Muscle of leg (tissue), 11 donors: ENCODE data around the gene NCS1. TPM values are rescaled to one million over a fixed set of nuclear protein-coding genes. Genes with fewer than 3 reads are reported as not detected.

Source experiments
- DNase-seq: peaks from one replicate; pipeline ENCODE4 v3.0.0; 2013
- H3K27ac ChIP-seq: one replicate; pipeline ENCODE4 v1.5.1; 2013; ENCODE audit warnings: mild to moderate bottlenecking, low read length, control low read depth
- H3K27me3 ChIP-seq: one replicate; pipeline ENCODE4 v1.6.1; 2013; ENCODE audit warnings: low read length; ENCODE audit not compliant: control insufficient read depth, insufficient read depth
- H3K36me3 ChIP-seq: one replicate; pipeline ENCODE4 v1.6.1; 2013; ENCODE audit warnings: low read length; ENCODE audit not compliant: control insufficient read depth, insufficient read depth
- H3K4me1 ChIP-seq: one replicate; pipeline ENCODE4 v1.6.1; 2013; ENCODE audit warnings: low read length; ENCODE audit not compliant: control insufficient read depth, insufficient read depth
- H3K4me3 ChIP-seq: one replicate; pipeline ENCODE4 v1.5.1; 2013; ENCODE audit warnings: low read length, control low read depth
- H3K9me3 ChIP-seq: replicated peaks from 2 replicates; pipeline ENCODE4 v1.6.1; 2013; ENCODE audit warnings: low read depth, low read length; ENCODE audit not compliant: control insufficient read depth
- WGBS: methylation state at CpG from one replicate; pipeline ENCODE4 v1.1.5; 2013; ENCODE audit warnings: missing lambda C conversion rate; ENCODE audit not compliant: insufficient coverage; 5-methylcytosine and 5-hydroxymethylcytosine counted together
- polyA plus RNA-seq, 8 donors: library from polyadenylated mRNA; unstranded; fragments of 120-200 nt; gene quantifications; one replicate each; pipeline versions ENCODE4 v1.2.1 to v1.2.3, GENCODE V29; 2013; ENCODE audit warnings: inconsistent platforms in 1 of 8, low replicate concordance in 1 of 8; ENCODE audit not compliant: insufficient read length in 8 of 8, insufficient read depth in 1 of 8
- total RNA-seq: library from RNA; stranded (reverse); fragments of 120-200 nt; gene quantifications from one replicate; pipeline ENCODE4 v1.2.4, GENCODE V29; 2013

Gene NCS1
- total and polyA plus RNA-seq, 9 donors, result 30.4 to 68.4 (median 60.2) TPM

- no peak for DNase-seq
- WGBS, result 89% methylated on average over 20 of the region's 33 CpGs
- Histone ChIP-seq H3K27me3 (no peaks in the 10 kb centered on the region), H3K4me1 (peaks cover 47% of the 10 kb centered on the region), H3K36me3 (peaks cover 6% of the 10 kb centered on the region), H3K9me3 (no peaks in the 10 kb centered on the region), H3K27ac (peak overlapping the region; percentile 13), H3K4me3 (no peak overlapping the region)
Measured at GRCh38 chr9:130181678-130182380, 9.6 kb downstream of the NCS1 start.

- no peaks in the 10 kb centered on the region for H3K9me3 ChIP-seq
- peaks cover 53% of the 10 kb centered on the region for H3K4me1 ChIP-seq
- no peaks in the 10 kb centered on the region for H3K27me3 ChIP-seq
- 79% methylated on average over 13 of the region's 17 CpGs for WGBS
- no peak overlapping the region for H3K4me3 ChIP-seq
- no peak for DNase-seq
- peaks cover 1% of the 10 kb centered on the region for H3K36me3 ChIP-seq
- H3K27ac ChIP-seq, result peak overlapping the region; percentile 56
Measured at GRCh38 chr9:130182381-130182909, 10.2 kb downstream of the NCS1 start.

GRCh38 chr9:130183133-130183762, 11.0 kb downstream of the NCS1 start:
- Histone ChIP-seq H3K9me3 (no peaks in the 10 kb centered on the region), H3K27ac (peak overlapping the region; percentile 56), H3K4me1 (peaks cover 58% of the 10 kb centered on the region), H3K36me3 (no peaks in the 10 kb centered on the region), H3K4me3 (no peak overlapping the region), H3K27me3 (no peaks in the 10 kb centered on the region)
- peak; percentile 58 for DNase-seq
- WGBS, result 19% methylated on average over 6 of the region's 7 CpGs

- Histone ChIP-seq H3K27ac (peak overlapping the region; percentile 90), H3K36me3 (no peaks in the 10 kb centered on the region), H3K4me3 (no peak overlapping the region), H3K4me1 (peaks cover 59% of the 10 kb centered on the region), H3K27me3 (no peaks in the 10 kb centered on the region), H3K9me3 (no peaks in the 10 kb centered on the region)
- WGBS, result 63% methylated on average over 12 of the region's 15 CpGs
- no peak for DNase-seq
Measured at GRCh38 chr9:130185017-130185416, 12.8 kb downstream of the NCS1 start.

- WGBS, result 20% methylated on average over 15 of the region's 17 CpGs
- Histone ChIP-seq H3K27me3 (no peaks in the 10 kb centered on the region), H3K27ac (peak overlapping the region; percentile 90), H3K4me1 (peaks cover 56% of the 10 kb centered on the region), H3K36me3 (no peaks in the 10 kb centered on the region), H3K9me3 (no peaks in the 10 kb centered on the region), H3K4me3 (no peak overlapping the region)
- DNase-seq, result peak; percentile 77
Measured at GRCh38 chr9:130185490-130186031, 13.4 kb downstream of the NCS1 start.

- no peaks in the 10 kb centered on the region for H3K36me3 ChIP-seq
- H3K27ac ChIP-seq, result peak overlapping the region; percentile 90
- WGBS, result 53% methylated on average over 6 of the region's 6 CpGs
- H3K27me3 ChIP-seq, result no peaks in the 10 kb centered on the region
- H3K9me3 ChIP-seq, result no peaks in the 10 kb centered on the region
- H3K4me1 ChIP-seq, result peaks cover 54% of the 10 kb centered on the region
- no peak for DNase-seq
- no peak overlapping the region for H3K4me3 ChIP-seq
Measured at GRCh38 chr9:130186051-130186450, 13.8 kb downstream of the NCS1 start.

- WGBS, result 73% methylated on average over 22 of the region's 25 CpGs
- no peak overlapping the region for H3K4me3 ChIP-seq
- peak overlapping the region; percentile 90 for H3K27ac ChIP-seq
- H3K4me1 ChIP-seq, result peaks cover 58% of the 10 kb centered on the region
- no peaks in the 10 kb centered on the region for H3K36me3 ChIP-seq
- H3K9me3 ChIP-seq, result no peaks in the 10 kb centered on the region
- DNase-seq, result no peak
- H3K27me3 ChIP-seq, result no peaks in the 10 kb centered on the region
Measured at GRCh38 chr9:130186839-130187522, 14.8 kb downstream of the NCS1 start.

GRCh38 chr9:130187523-130187846, 15.3 kb downstream of the NCS1 start:
- DNase-seq, result no peak
- Histone ChIP-seq H3K4me1 (peaks cover 59% of the 10 kb centered on the region), H3K36me3 (no peaks in the 10 kb centered on the region), H3K27ac (no peak overlapping the region), H3K9me3 (no peaks in the 10 kb centered on the region), H3K27me3 (no peaks in the 10 kb centered on the region), H3K4me3 (no peak overlapping the region)
- 56% methylated on average over 5 of the region's 9 CpGs for WGBS

GRCh38 chr9:130188860-130189481, 16.8 kb downstream of the NCS1 start:
- 86% methylated on average over 5 of the region's 7 CpGs for WGBS
- Histone ChIP-seq H3K27ac (no peak overlapping the region), H3K36me3 (no peaks in the 10 kb centered on the region), H3K4me3 (no peak overlapping the region), H3K9me3 (no peaks in the 10 kb centered on the region), H3K4me1 (peaks cover 61% of the 10 kb centered on the region), H3K27me3 (no peaks in the 10 kb centered on the region)
- DNase-seq, result no peak

GRCh38 chr9:130189840-130190239, 17.6 kb downstream of the NCS1 start:
- no CpG with 5 or more reads among the region's 1 CpG for WGBS
- no peak overlapping the region for H3K27ac ChIP-seq
- no peaks in the 10 kb centered on the region for H3K27me3 ChIP-seq
- peaks cover 69% of the 10 kb centered on the region for H3K4me1 ChIP-seq
- no peak for DNase-seq
- H3K9me3 ChIP-seq, result no peaks in the 10 kb centered on the region
- H3K36me3 ChIP-seq, result no peaks in the 10 kb centered on the region
- no peak overlapping the region for H3K4me3 ChIP-seq
